CD4-positive, alpha-beta T cell treated with Interleukin-10 for 1 hour (primary cell): ENCODE results near the gene GPATCH2.

Source experiments
- DNase-seq: peaks from one replicate; pipeline ENCODE4 v3.0.0-alpha.2; 2020

The GPATCH2 gene

GRCh38 chr1:217574265-217574949 is 56.5 kb downstream of the GPATCH2 start:
- no peak for DNase-seq

GRCh38 chr1:217569021-217569420 is 61.9 kb downstream of the GPATCH2 start:
- no peak for DNase-seq

- no peak for DNase-seq
Measured at GRCh38 chr1:217568200-217568599, 62.7 kb downstream of the GPATCH2 start.

GRCh38 chr1:217564833-217565232 is 66.1 kb downstream of the GPATCH2 start:
- DNase-seq, result no peak

GRCh38 chr1:217564207-217564606 is 66.7 kb downstream of the GPATCH2 start:
- DNase-seq, result no peak

GRCh38 chr1:217563179-217563578 is 67.7 kb downstream of the GPATCH2 start:
- no peak for DNase-seq

GRCh38 chr1:217562229-217562878 is 68.5 kb downstream of the GPATCH2 start:
- no peak for DNase-seq

GRCh38 chr1:217561446-217561845 is 69.4 kb downstream of the GPATCH2 start:
- no peak for DNase-seq

- DNase-seq, result no peak
Measured at GRCh38 chr1:217554849-217555248, 76.0 kb downstream of the GPATCH2 start.

- DNase-seq, result no peak
Measured at GRCh38 chr1:217553949-217554509, 76.9 kb downstream of the GPATCH2 start.

- DNase-seq, result no peak
Measured at GRCh38 chr1:217552339-217552951, 78.4 kb downstream of the GPATCH2 start.

GRCh38 chr1:217542837-217543236 is 88.1 kb downstream of the GPATCH2 start:
- DNase-seq, result no peak

- no peak for DNase-seq
Measured at GRCh38 chr1:217542136-217542777, 88.6 kb downstream of the GPATCH2 start.

- DNase-seq, result no peak
Measured at GRCh38 chr1:217540321-217540720, 90.6 kb downstream of the GPATCH2 start.

GRCh38 chr1:217539510-217539909 is 91.4 kb downstream of the GPATCH2 start:
- DNase-seq, result no peak

GRCh38 chr1:217535601-217536377 is 95.1 kb downstream of the GPATCH2 start:
- no peak for DNase-seq

- DNase-seq, result no peak
Measured at GRCh38 chr1:217534566-217534965, 96.3 kb downstream of the GPATCH2 start.

GRCh38 chr1:217528271-217528670 is 102.6 kb downstream of the GPATCH2 start:
- no peak for DNase-seq

- DNase-seq, result no peak
Measured at GRCh38 chr1:217527151-217527550, 103.7 kb downstream of the GPATCH2 start.

GRCh38 chr1:217526636-217527035 is 104.3 kb downstream of the GPATCH2 start:
- DNase-seq, result no peak

GRCh38 chr1:217525773-217526490 is 105.0 kb downstream of the GPATCH2 start:
- DNase-seq, result no peak
